HG03108 (cell line): ENCODE data around the gene SCN5A.

ENCODE experiments used
- ATAC-seq: cut with Tn5 transposase; IDR thresholded peaks from one replicate; pipeline ENCODE4 v1.9.1; 2021; ENCODE audit warnings: moderate library complexity; ENCODE audit not compliant: unreplicated experiment

SCN5A gene

GRCh38 chr3:38626171-38626570 lies 23.3 kb downstream of the SCN5A start:
- ATAC-seq = no peak

GRCh38 chr3:38623539-38623938 lies 25.9 kb downstream of the SCN5A start:
- no peak for ATAC-seq

- no peak for ATAC-seq
Observed at GRCh38 chr3:38622336-38622735, 27.2 kb downstream of the SCN5A start.

GRCh38 chr3:38620236-38620635 lies 29.3 kb downstream of the SCN5A start:
- no peak for ATAC-seq

- no peak for ATAC-seq
Observed at GRCh38 chr3:38618343-38618742, 31.1 kb downstream of the SCN5A start.

- ATAC-seq = no peak
Observed at GRCh38 chr3:38617586-38617985, 31.9 kb downstream of the SCN5A start.

GRCh38 chr3:38617137-38617536 lies 32.4 kb downstream of the SCN5A start:
- no peak for ATAC-seq

- no peak for ATAC-seq
Observed at GRCh38 chr3:38616658-38617057, 32.8 kb downstream of the SCN5A start.

GRCh38 chr3:38616111-38616510 lies 33.4 kb downstream of the SCN5A start:
- no peak for ATAC-seq

GRCh38 chr3:38614651-38615352 lies 34.7 kb downstream of the SCN5A start:
- ATAC-seq = no peak

GRCh38 chr3:38614091-38614490 lies 35.4 kb downstream of the SCN5A start:
- ATAC-seq = no peak

- no peak for ATAC-seq
Observed at GRCh38 chr3:38613426-38613825, 36.1 kb downstream of the SCN5A start.

GRCh38 chr3:38611866-38612265 lies 37.6 kb downstream of the SCN5A start:
- no peak for ATAC-seq

- no peak for ATAC-seq
Observed at GRCh38 chr3:38610934-38611333, 38.6 kb downstream of the SCN5A start.

- no peak for ATAC-seq
Observed at GRCh38 chr3:38610436-38610835, 39.1 kb downstream of the SCN5A start.

- ATAC-seq = no peak
Observed at GRCh38 chr3:38609386-38610111, 39.9 kb downstream of the SCN5A start.

GRCh38 chr3:38608961-38609360 lies 40.5 kb downstream of the SCN5A start:
- no peak for ATAC-seq

- no peak for ATAC-seq
Observed at GRCh38 chr3:38608086-38608775, 41.3 kb downstream of the SCN5A start.

GRCh38 chr3:38606561-38606960 lies 42.9 kb downstream of the SCN5A start:
- no peak for ATAC-seq

- no peak for ATAC-seq
Observed at GRCh38 chr3:38605981-38606380, 43.5 kb downstream of the SCN5A start.

GRCh38 chr3:38604246-38604645 lies 45.2 kb downstream of the SCN5A start:
- ATAC-seq = no peak

GRCh38 chr3:38603731-38604131 lies 45.8 kb downstream of the SCN5A start:
- no peak for ATAC-seq
